Liver (tissue), 9 donors: ENCODE data around the gene CHI3L2. TPM values are rescaled to one million over a fixed set of nuclear protein-coding genes. Genes with fewer than 3 reads are reported as not detected.

Experiments
- DNase-seq: peaks from one replicate; pipeline ENCODE4 v3.0.0-alpha.2; 2017; ENCODE audit warnings: low spot score
- H3K27ac ChIP-seq, 2 donors: one replicate each; pipeline ENCODE4 v1.7.0; 2013; ENCODE audit warnings: inconsistent platforms in 2 of 2, low read length in 2 of 2, control low read depth in 1 of 2, low read depth in 1 of 2, mild to moderate bottlenecking in 1 of 2
- H3K27me3 ChIP-seq, 4 donors: one replicate each; pipeline versions ENCODE4 v1.6.1 to v1.7.0; 2013; ENCODE audit warnings: low read length in 3 of 4, inconsistent platforms in 1 of 4, mild to moderate bottlenecking in 1 of 4, moderate library complexity in 1 of 4; ENCODE audit not compliant: control insufficient read depth in 4 of 4, insufficient read depth in 4 of 4
- H3K36me3 ChIP-seq, 4 donors: one replicate each; pipeline versions ENCODE4 v1.6.1 to v1.7.0; 2013; ENCODE audit warnings: low read length in 3 of 4, mild to moderate bottlenecking in 3 of 4, low read depth in 1 of 4, moderate library complexity in 1 of 4; ENCODE audit not compliant: control insufficient read depth in 4 of 4, insufficient read depth in 3 of 4
- H3K4me1 ChIP-seq, 4 donors: one replicate each; pipeline versions ENCODE4 v1.6.1 to v1.7.0; 2013; ENCODE audit warnings: low read length in 3 of 4, mild to moderate bottlenecking in 3 of 4, moderate library complexity in 1 of 4; ENCODE audit not compliant: control insufficient read depth in 4 of 4, insufficient read depth in 4 of 4
- H3K4me3 ChIP-seq, 3 donors: one replicate each; pipeline versions ENCODE4 v1.6.1 to v1.7.0; 2013; ENCODE audit warnings: low read length in 3 of 3, control low read depth in 1 of 3, low read depth in 1 of 3, mild to moderate bottlenecking in 1 of 3
- H3K9ac ChIP-seq, 2 donors: one replicate each; pipeline ENCODE4 v1.7.0; 2013; ENCODE audit warnings: low read length in 2 of 2, mild to moderate bottlenecking in 2 of 2, moderate library complexity in 2 of 2, control low read depth in 1 of 2, low read depth in 1 of 2
- H3K9me3 ChIP-seq, 4 donors: one replicate each; pipeline versions ENCODE4 v1.6.1 to v1.7.0; 2013; ENCODE audit warnings: low read length in 3 of 4; ENCODE audit not compliant: control insufficient read depth in 4 of 4
- HNF4A ChIP-seq, 2 donors: conservative IDR thresholded peaks; 2 replicates each; pipeline ENCODE4 v1.6.1; 2016; ENCODE audit warnings: antibody characterized with exemption in 2 of 2, mild to moderate bottlenecking in 2 of 2
- HNF4G ChIP-seq: IDR thresholded peaks from 2 replicates; pipeline ENCODE4 v1.6.1; 2016; ENCODE audit warnings: antibody characterized with exemption
- JUND ChIP-seq, 2 donors: IDR thresholded peaks; 2 replicates each; pipeline ENCODE4 v1.6.1; 2016; ENCODE audit warnings: antibody characterized with exemption in 2 of 2
- NR2F2 ChIP-seq: IDR thresholded peaks from 2 replicates; pipeline ENCODE4 v1.6.1; 2016; ENCODE audit warnings: antibody characterized with exemption
- RAD21 ChIP-seq, 2 donors: IDR thresholded peaks; 2 replicates each; pipeline ENCODE4 v1.6.1; 2016; ENCODE audit warnings: antibody characterized with exemption in 2 of 2, mild to moderate bottlenecking in 2 of 2
- RXRA ChIP-seq, 2 donors: IDR thresholded peaks; 2 replicates each; pipeline ENCODE4 v1.6.1; 2017 to 2018; ENCODE audit warnings: antibody characterized with exemption in 2 of 2, mild to moderate bottlenecking in 1 of 2
- SP1 ChIP-seq: IDR thresholded peaks from 2 replicates; pipeline ENCODE4 v1.6.1; 2018; ENCODE audit warnings: antibody characterized with exemption, mild to moderate bottlenecking
- TAF1 ChIP-seq: conservative IDR thresholded peaks from 2 replicates; pipeline ENCODE4 v1.6.1; 2016; ENCODE audit warnings: antibody characterized with exemption, mild to moderate bottlenecking
- WGBS: extraction: QIAGEN DNeasy Blood & Tissue Kit; methylation state at CpG from one replicate; pipeline ENCODE4 v1.1.7; 2013; 5-methylcytosine and 5-hydroxymethylcytosine counted together
- polyA plus RNA-seq, 2 donors: library from polyadenylated mRNA; stranded (reverse) in 1 of 2; unstranded in 1 of 2; fragments of 200-250 nt in 1 of 2; fragments of >200 nt in 1 of 2; fragmentation: Nextera tagmentation in 1 of 2; extraction: Ambion mirVana in 1 of 2; gene quantifications; one replicate each; pipeline versions ENCODE4 v1.2.1 to v1.2.3, GENCODE V29; 2013 to 2015
- total RNA-seq, 2 donors: library from RNA; depleted of rRNA; stranded (reverse); fragments of >200 nt; gene quantifications; one replicate each; pipeline ENCODE4 v1.2.3, GENCODE V29; 2014
- TF ChIP-seq, protein P1 (sequence below): fragments of 150-350 bp; IDR thresholded peaks from 2 replicates; pipeline ENCODE4 v1.5.1; 2017; ENCODE audit warnings: improper control_type of control experiment, low read depth, low read length; ENCODE audit not compliant: missing input control
- TF ChIP-seq, protein P2 (sequence below): IDR thresholded peaks from 2 replicates; pipeline ENCODE4 v1.6.1; 2016; ENCODE audit warnings: antibody characterized with exemption
- TF ChIP-seq, protein P3 (sequence below): IDR thresholded peaks from 2 replicates; pipeline ENCODE4 v1.6.1; 2016; ENCODE audit warnings: antibody characterized with exemption, mild to moderate bottlenecking
- donor health status: healthy.
- donor health status: healthy.
- donor health status: healthy.
- donor health status: healthy.
- donor health status: healthy.

Gene CHI3L2
- total and polyA plus RNA-seq, 4 donors: 0.07 to 0.32 (median 0.24) TPM

DNA sequence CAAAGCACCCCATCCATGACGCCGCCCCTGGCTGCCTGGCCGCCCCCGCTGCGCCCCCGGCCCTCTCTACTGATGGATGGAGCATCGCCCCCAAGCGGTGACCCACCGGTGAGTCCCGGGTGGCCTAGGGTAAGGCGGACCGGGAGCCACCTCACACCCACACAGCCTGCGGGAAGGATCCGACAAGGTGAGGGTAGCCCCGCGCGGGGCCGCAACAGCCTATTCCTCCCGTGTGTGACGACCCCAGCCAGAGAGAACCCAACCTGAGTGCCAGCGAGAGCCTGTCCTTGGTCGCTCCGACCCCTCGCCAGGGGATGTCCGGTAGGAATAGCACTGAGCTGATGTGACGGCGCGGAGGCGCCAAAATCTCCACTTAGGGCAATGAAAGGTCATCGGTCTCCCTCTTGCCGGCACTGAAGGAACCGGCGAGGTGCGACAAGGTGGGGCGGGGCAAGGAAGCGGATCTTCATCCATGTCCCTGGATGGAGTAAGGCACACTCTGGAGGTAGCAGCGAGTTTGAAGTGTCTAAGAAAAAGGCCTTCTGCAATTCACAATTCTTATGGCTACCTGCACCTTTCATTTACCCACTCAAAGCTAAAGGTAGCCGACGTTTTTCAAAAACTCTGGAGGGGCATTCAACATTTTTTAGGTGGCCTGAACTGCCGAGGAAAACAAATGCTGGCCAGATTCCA lies 43.4 kb downstream of the CHI3L2 start:
- TF ChIP-seq, protein P1, sequence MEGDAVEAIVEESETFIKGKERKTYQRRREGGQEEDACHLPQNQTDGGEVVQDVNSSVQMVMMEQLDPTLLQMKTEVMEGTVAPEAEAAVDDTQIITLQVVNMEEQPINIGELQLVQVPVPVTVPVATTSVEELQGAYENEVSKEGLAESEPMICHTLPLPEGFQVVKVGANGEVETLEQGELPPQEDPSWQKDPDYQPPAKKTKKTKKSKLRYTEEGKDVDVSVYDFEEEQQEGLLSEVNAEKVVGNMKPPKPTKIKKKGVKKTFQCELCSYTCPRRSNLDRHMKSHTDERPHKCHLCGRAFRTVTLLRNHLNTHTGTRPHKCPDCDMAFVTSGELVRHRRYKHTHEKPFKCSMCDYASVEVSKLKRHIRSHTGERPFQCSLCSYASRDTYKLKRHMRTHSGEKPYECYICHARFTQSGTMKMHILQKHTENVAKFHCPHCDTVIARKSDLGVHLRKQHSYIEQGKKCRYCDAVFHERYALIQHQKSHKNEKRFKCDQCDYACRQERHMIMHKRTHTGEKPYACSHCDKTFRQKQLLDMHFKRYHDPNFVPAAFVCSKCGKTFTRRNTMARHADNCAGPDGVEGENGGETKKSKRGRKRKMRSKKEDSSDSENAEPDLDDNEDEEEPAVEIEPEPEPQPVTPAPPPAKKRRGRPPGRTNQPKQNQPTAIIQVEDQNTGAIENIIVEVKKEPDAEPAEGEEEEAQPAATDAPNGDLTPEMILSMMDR: no peak
- TF ChIP-seq NR2F2 (no peak), JUND (IDR thresholded peaks at IDR 0.05) (no peak), SP1 (no peak), HNF4A (conservative IDR thresholded peaks at IDR 0.05) (no peak), TAF1 (no peak)
- TF ChIP-seq, protein P2, sequence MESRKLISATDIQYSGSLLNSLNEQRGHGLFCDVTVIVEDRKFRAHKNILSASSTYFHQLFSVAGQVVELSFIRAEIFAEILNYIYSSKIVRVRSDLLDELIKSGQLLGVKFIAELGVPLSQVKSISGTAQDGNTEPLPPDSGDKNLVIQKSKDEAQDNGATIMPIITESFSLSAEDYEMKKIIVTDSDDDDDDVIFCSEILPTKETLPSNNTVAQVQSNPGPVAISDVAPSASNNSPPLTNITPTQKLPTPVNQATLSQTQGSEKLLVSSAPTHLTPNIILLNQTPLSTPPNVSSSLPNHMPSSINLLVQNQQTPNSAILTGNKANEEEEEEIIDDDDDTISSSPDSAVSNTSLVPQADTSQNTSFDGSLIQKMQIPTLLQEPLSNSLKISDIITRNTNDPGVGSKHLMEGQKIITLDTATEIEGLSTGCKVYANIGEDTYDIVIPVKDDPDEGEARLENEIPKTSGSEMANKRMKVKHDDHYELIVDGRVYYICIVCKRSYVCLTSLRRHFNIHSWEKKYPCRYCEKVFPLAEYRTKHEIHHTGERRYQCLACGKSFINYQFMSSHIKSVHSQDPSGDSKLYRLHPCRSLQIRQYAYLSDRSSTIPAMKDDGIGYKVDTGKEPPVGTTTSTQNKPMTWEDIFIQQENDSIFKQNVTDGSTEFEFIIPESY: no peak
- TF ChIP-seq, protein P3, sequence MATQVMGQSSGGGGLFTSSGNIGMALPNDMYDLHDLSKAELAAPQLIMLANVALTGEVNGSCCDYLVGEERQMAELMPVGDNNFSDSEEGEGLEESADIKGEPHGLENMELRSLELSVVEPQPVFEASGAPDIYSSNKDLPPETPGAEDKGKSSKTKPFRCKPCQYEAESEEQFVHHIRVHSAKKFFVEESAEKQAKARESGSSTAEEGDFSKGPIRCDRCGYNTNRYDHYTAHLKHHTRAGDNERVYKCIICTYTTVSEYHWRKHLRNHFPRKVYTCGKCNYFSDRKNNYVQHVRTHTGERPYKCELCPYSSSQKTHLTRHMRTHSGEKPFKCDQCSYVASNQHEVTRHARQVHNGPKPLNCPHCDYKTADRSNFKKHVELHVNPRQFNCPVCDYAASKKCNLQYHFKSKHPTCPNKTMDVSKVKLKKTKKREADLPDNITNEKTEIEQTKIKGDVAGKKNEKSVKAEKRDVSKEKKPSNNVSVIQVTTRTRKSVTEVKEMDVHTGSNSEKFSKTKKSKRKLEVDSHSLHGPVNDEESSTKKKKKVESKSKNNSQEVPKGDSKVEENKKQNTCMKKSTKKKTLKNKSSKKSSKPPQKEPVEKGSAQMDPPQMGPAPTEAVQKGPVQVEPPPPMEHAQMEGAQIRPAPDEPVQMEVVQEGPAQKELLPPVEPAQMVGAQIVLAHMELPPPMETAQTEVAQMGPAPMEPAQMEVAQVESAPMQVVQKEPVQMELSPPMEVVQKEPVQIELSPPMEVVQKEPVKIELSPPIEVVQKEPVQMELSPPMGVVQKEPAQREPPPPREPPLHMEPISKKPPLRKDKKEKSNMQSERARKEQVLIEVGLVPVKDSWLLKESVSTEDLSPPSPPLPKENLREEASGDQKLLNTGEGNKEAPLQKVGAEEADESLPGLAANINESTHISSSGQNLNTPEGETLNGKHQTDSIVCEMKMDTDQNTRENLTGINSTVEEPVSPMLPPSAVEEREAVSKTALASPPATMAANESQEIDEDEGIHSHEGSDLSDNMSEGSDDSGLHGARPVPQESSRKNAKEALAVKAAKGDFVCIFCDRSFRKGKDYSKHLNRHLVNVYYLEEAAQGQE: no peak
- peaks cover 0 to 6% (median under 1%) of the 10 kb centered on the region in 4 donors for H3K4me1 ChIP-seq

DNA sequence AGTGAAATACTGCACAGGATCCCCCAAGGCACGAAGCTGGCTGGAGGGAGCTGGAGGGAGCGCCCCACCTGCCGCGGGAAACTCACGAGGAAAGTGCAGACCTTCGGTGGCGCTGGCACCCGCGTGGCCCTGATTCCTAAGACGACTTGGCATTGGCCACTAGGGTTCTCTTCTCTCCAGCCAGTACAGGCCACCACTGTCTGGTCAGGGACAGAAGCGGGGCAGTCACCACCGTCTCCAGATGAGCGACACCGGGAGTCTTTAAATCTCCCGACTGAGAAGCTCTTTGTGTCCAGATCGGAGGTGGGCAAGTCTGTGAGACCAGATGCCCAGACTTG lies 43.9 kb downstream of the CHI3L2 start:
- no peaks in the 10 kb centered on the region for H3K36me3 ChIP-seq
- peaks cover 0 to 17% (median 5%) of the 10 kb centered on the region in 4 donors for H3K27me3 ChIP-seq
- no peak for DNase-seq
- H3K9me3 ChIP-seq: peaks cover 2 to 8% (median 3%) of the 10 kb centered on the region in 4 donors
- TF ChIP-seq HNF4A (conservative IDR thresholded peaks at IDR 0.05): no peak
- TF ChIP-seq NR2F2: no peak
- TF ChIP-seq RXRA (IDR thresholded peaks at IDR 0.05): no peak
- TF ChIP-seq, protein P1: no peak
- no peak for TF ChIP-seq HNF4G
- no peak for TF ChIP-seq RAD21 (IDR thresholded peaks at IDR 0.05)
- no peak overlapping the region for H3K9ac ChIP-seq
- peaks cover 0 to 6% (median under 1%) of the 10 kb centered on the region in 4 donors for H3K4me1 ChIP-seq
- no peak overlapping the region for H3K27ac ChIP-seq
- H3K4me3 ChIP-seq: no peak overlapping the region
- WGBS: 28% methylated on average over 16 of the region's 16 CpGs

More for the DNA sequence above, 43.4 kb downstream of the CHI3L2 start:
- WGBS: 12% methylated on average over 40 of the region's 40 CpGs
- peaks cover 0 to 20% (median 5%) of the 10 kb centered on the region in 4 donors for H3K27me3 ChIP-seq
- peaks cover 0 to 8% (median 3%) of the 10 kb centered on the region in 4 donors for H3K9me3 ChIP-seq
- no peak overlapping the region for H3K9ac ChIP-seq
- H3K27ac ChIP-seq: no peak overlapping the region
- no peak for DNase-seq
- H3K36me3 ChIP-seq: no peaks in the 10 kb centered on the region
- H3K4me3 ChIP-seq: no peak overlapping the region
